Uterus (tissue), 2 donors: Measurements from ENCODE around the gene COL4A3.

Experiments used
- CTCF ChIP-seq, 4 experiments: fragments of 200-600 bp in 2 of 4; fragments of 450-650 bp in 2 of 4; sonication (generic) in 2 of 4; IDR thresholded peaks; one replicate each; pipeline ENCODE4 v1.5.1; 2016 to 2019; ENCODE audit warnings: antibody characterized with exemption in 4 of 4, mild to moderate bottlenecking in 2 of 4, moderate library complexity in 1 of 4
- POLR2A ChIP-seq, 2 donors: fragments of 450-650 bp; IDR thresholded peaks; one replicate each; pipeline ENCODE4 v1.6.1; 2016; ENCODE audit warnings: antibody characterized with exemption in 2 of 2, mild to moderate bottlenecking in 1 of 2, moderate library complexity in 1 of 2

- TF ChIP-seq CTCF (IDR thresholded peaks at IDR 0.05) (no peak), POLR2A (IDR thresholded peaks at IDR 0.05) (no peak)
These were observed 195.9 kb downstream of the COL4A3 start for GRCh38 chr2:227360351-227360750.
